Measurements from ENCODE around the gene PERCC1. TPM values are rescaled to one million over a fixed set of nuclear protein-coding genes. Genes with fewer than 3 reads are reported as not detected.

Gene PERCC1
- total RNA-seq (2012; rRNA removed) (not detected in 2 replicates), polyA plus RNA-seq (2012; rRNA removed) (not detected in 2 replicates), Bru-seq, nascent RNA (percentile 16 among the genes with signal in this experiment), BruChase-seq, experiment 1, labeled RNA remaining after a 6-hour chase (not detected), BruChase-seq, experiment 2, labeled RNA remaining after a 2-hour chase (not detected)
- polyA plus RNA-seq (2012; cell fraction: cytosol; rRNA removed) = not detected in 2 replicates
- polyA plus RNA-seq (2012; cell fraction: nucleus; rRNA removed; ENCODE audit: low replicate concordance) = not detected in 2 replicates
- long read RNA-seq = 0 reads

- no TSS peak for BruUV-seq (replicated peaks)
- Histone ChIP-seq H2AK5ac (ENCODE audit: low read depth, low read length) (no peak within 1 kb of the TSS), H3K56ac (ENCODE audit: extremely low read depth, insufficient read depth, low read length) (no peak within 1 kb of the TSS), H3K79me1 (ENCODE audit: low read depth in 1 of 2, low read length in 2 of 2) (no peaks in the 10 kb centered on the region), H2BK15ac (ENCODE audit: low read depth, low read length) (no peak within 1 kb of the TSS), H2AFZ (replicated peaks; ENCODE audit: low read length, poor library complexity) (no peak within 1 kb of the TSS), H3K4ac (ENCODE audit: low read depth, low read length) (no peak within 1 kb of the TSS), H3K27me3 (ENCODE audit: control insufficient read depth, insufficient read depth, low read length) (peaks cover 10% of the 10 kb centered on the region; the same call in 1 of the 2 replicates), H3K23ac (ENCODE audit: low read depth, low read length) (no peak within 1 kb of the TSS), H4K91ac (ENCODE audit: insufficient read depth, low read depth, low read length) (no peak within 1 kb of the TSS), H4K20me1 (ENCODE audit: insufficient read depth, low read length) (no peaks in the 10 kb centered on the region), H3K18ac (ENCODE audit: low read depth, low read length) (no peak within 1 kb of the TSS), H3K27ac (ENCODE audit: insufficient read depth, low read length) (no peak within 1 kb of the TSS), H4K8ac (ENCODE audit: low read depth in 2 of 2, low read length in 2 of 2) (no peak within 1 kb of the TSS), H3K4me3 (ENCODE audit: insufficient read depth, low read depth, low read length) (no peak within 1 kb of the TSS), H3K4me1 (ENCODE audit: control insufficient read depth, insufficient read depth, low read length) (no peaks in the 10 kb centered on the region), H2BK20ac (ENCODE audit: low read depth, low read length) (no peak within 1 kb of the TSS), H2BK120ac (ENCODE audit: low read depth, low read length) (no peak within 1 kb of the TSS), H3K9me1 (ENCODE audit: insufficient read depth, low read length) (no peaks in the 10 kb centered on the region), H3K9ac (ENCODE audit: low read depth, low read length) (no peak within 1 kb of the TSS), H2AK9ac (replicated peaks; ENCODE audit: low read depth, low read length, poor library complexity) (no peak within 1 kb of the TSS), H2BK5ac (ENCODE audit: low read depth, low read length, poor library complexity, severe bottlenecking) (no peak within 1 kb of the TSS), H3K9me3 (ENCODE audit: control insufficient read depth, insufficient read depth, low read length) (no peaks in the 10 kb centered on the region), H3K14ac (replicated peaks; ENCODE audit: low read depth, low read length) (no peak within 1 kb of the TSS), H3K36me3 (ENCODE audit: control insufficient read depth, insufficient read depth, low read length) (no peaks in the 10 kb centered on the region), H3K4me2 (ENCODE audit: low read depth, low read length) (no peak within 1 kb of the TSS), H4K5ac (ENCODE audit: low read depth, low read length) (no peak within 1 kb of the TSS)
- WGBS, 2 experiments (ENCODE audit: extremely low coverage in 2 of 2, insufficient read length in 1 of 2) = 55% methylated on average over 23 of the region's 35 CpGs; no CpG with 5 or more reads in 1 of the 2 experiments
- ATAC-seq (ENCODE audit: low read depth) = no peak
- ChIA-PET POLR2A (ENCODE audit: unreplicated experiment) (no interaction called here), CTCF (no interaction called here)
- dilution Hi-C loops (cut with HindIII; ENCODE audit: low sequenced_read_pairs, unreplicated experiment) = no loop called here
- in situ Hi-C loops (cut with MboI; ENCODE audit: low sequenced_read_pairs) = no loop called here
- intact Hi-C loops (cut with micrococcal nuclease) = no loop called here
- no peak for DNase-seq
- no peak for TF ChIP-seq RAD21 (IDR thresholded peaks at IDR 0.05; ENCODE audit: low read length)
Observed at GRCh38 chr16:1430759-1431496, at the start of gene PERCC1. PERCC1 (plus strand) TSS chr16:1431078; CDS start chr16:1432594, 1,516 bp downstream.

All from IMR-90 (cell line).